Lower leg skin (tissue), 3 donors: ENCODE results near the gene IDNK.

Source experiments
- CTCF ChIP-seq, 3 donors: fragments of 450-650 bp; IDR thresholded peaks; one replicate each; pipeline ENCODE4 v1.5.1; 2016; ENCODE audit warnings: antibody characterized with exemption in 3 of 3, mild to moderate bottlenecking in 3 of 3, moderate library complexity in 2 of 3
- POLR2A ChIP-seq, 2 donors: fragments of 450-650 bp; IDR thresholded peaks; one replicate each; pipeline ENCODE4 v1.6.1; 2016 to 2017; ENCODE audit warnings: antibody characterized with exemption in 2 of 2, mild to moderate bottlenecking in 1 of 2, moderate library complexity in 1 of 2

- TF ChIP-seq POLR2A (IDR thresholded peaks at IDR 0.05) (no peak), CTCF (IDR thresholded peaks at IDR 0.05) (no peak)
These were observed 52.5 kb downstream of the IDNK start for GRCh38 chr9:83675466-83675865.
